ENCODE measurements around the gene F10.
"Not testable (repeated sequence)": the region's sequence is repeated elsewhere in the genome, so short reads cannot be mapped to it uniquely, and the experiment has no call there.

GRCh38 chr13:113111821-113112220, 10.8 kb upstream of the F10 start:
- TF ChIP-seq ZNF274 (IDR thresholded peaks at IDR 0.05; ENCODE audit: low read depth, low read length); SUZ12 (IDR thresholded peaks at IDR 0.05; ENCODE audit: extremely low read depth, insufficient read depth, insufficient read length): not testable (repeated sequence)

All from NT2/D1 (cell line).